ENCODE data around the gene RASAL1. TPM values are rescaled to one million over a fixed set of nuclear protein-coding genes. Genes with fewer than 3 reads are reported as not detected.

RASAL1 gene
- total and polyA plus RNA-seq, 2 experiments from 2014 or later: 2.7 to 8.2 TPM

DNA sequence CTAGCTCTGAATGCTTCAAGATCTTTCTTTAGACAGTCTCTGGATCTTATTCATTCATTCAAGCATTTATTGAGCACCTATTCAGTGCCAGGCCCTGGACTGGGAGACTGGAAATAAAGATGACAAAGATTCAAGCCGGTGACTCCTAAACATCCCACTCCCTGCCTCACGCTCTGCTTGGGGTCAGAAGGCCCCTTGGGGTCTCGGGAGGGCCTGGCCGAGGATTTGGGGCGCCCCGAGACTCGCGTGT, 79.3 kb downstream of the RASAL1 start:
- H3K4me3 Mint-ChIP-seq: peak overlapping the region; percentile 71
- Histone ChIP-seq H3K4me1 (ENCODE audit: insufficient read depth) (no peaks in the 10 kb centered on the region), H3K27me3 (ENCODE audit: insufficient read depth) (peaks cover 25% of the 10 kb centered on the region), H2AFZ (peak overlapping the region; percentile 80), H3K9me2 (ENCODE audit: insufficient read depth) (no peaks in the 10 kb centered on the region), H3K4me3 (peak overlapping the region; percentile 69), H4K20me1 (replicated peaks; ENCODE audit: insufficient read depth) (no peaks in the 10 kb centered on the region), H3K27ac (ENCODE audit: low read depth) (no peak overlapping the region), H3F3A (replicated peaks; ENCODE audit: low read depth) (0 out of 2 replicates have a peak, but pooled peaks cover 5% of the 10 kb centered on the region), H3K36me3 (ENCODE audit: insufficient read depth) (no peaks in the 10 kb centered on the region), H3K79me2 (replicated peaks; ENCODE audit: insufficient read depth) (no peaks in the 10 kb centered on the region), H3K4me2 (peak overlapping the region; percentile 83)
- H3K36me3 Mint-ChIP-seq (ENCODE audit: low read depth): no peaks in the 10 kb centered on the region
- H3K9me3 Mint-ChIP-seq: no peaks in the 10 kb centered on the region
- DNase-seq (ENCODE audit: low spot score): no peak
- H3K4me1 Mint-ChIP-seq: peaks cover 3% of the 10 kb centered on the region; the same call in 1 of the 3 replicates
- H3K27ac Mint-ChIP-seq: no peak overlapping the region
- ATAC-seq: no peak
- peaks cover 21% of the 10 kb centered on the region for H3K27me3 Mint-ChIP-seq (ENCODE audit: insufficient read depth, low read depth, poor library complexity)
- TF ChIP-seq EZH2phosphoT487 (IDR thresholded peaks at IDR 0.05; ENCODE audit: unreplicated experiment) (no peak), CTCF (conservative IDR thresholded peaks at IDR 0.05; ENCODE audit: low read depth in 2 of 2) (no peak), EZH2 (IDR thresholded peaks at IDR 0.05; ENCODE audit: low read depth, unreplicated experiment) (no peak), STAT1 (IDR thresholded peaks at IDR 0.05; ENCODE audit: unreplicated experiment) (no peak), JUNB (IDR thresholded peaks at IDR 0.05; ENCODE audit: unreplicated experiment) (no peak), POLR2AphosphoS5 (IDR thresholded peaks at IDR 0.05; ENCODE audit: low read depth) (no peak)

DNA sequence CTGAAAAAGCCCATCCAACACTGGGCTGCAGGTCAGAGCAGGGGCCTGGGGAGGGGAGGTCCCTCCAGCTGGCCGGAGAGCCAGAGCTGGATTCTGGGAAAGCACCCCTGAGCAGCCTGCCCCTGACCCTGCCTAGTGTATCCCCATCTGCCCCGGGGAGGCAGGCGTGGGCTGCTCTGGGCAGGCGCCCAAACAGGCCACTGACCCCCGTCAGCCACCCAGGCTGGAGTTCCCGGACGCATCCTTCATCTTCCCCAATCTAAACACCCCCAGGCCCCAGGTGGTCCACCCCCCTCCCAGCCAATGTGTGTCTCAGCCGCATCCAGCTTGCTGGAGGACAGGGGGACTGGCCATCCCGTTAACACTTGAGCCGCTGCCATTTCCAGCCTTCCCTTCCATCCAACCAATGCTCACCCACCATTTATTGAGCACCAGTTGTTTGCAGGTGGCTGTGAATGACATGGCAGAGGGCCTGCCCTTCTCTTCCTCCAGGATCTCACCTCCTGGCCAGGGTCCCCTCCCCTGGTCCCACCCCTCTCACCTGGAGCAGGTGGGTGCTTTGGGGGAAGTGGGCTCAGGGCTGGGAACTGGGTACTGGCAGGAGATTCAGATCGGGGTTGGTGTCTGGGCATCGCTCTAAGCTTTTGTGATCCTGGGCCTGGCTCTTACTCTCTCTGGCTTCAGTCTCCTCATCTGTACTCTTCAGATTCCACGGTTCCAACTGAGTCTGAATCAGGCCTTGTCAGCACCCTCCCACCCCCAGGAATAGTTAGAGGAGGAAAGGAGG, 79.8 kb downstream of the RASAL1 start:
- Mint-ChIP-seq H3K4me1 (peaks cover 3% of the 10 kb centered on the region; the same call in 1 of the 3 replicates), H3K9me3 (no peaks in the 10 kb centered on the region), H3K4me3 (peak overlapping the region; percentile 71), H3K27ac (no peak overlapping the region), H3K36me3 (ENCODE audit: low read depth) (no peaks in the 10 kb centered on the region), H3K27me3 (ENCODE audit: insufficient read depth, low read depth, poor library complexity) (peaks cover 19% of the 10 kb centered on the region)
- Histone ChIP-seq H3K79me2 (replicated peaks; ENCODE audit: insufficient read depth) (no peaks in the 10 kb centered on the region), H3K4me2 (peak overlapping the region; percentile 83; the same call in 1 of the 2 replicates), H3K4me1 (ENCODE audit: insufficient read depth) (no peaks in the 10 kb centered on the region), H3K27ac (ENCODE audit: low read depth) (no peak overlapping the region), H2AFZ (peak overlapping the region; percentile 80; the same call in 1 of the 2 replicates), H3K27me3 (ENCODE audit: insufficient read depth) (peaks cover 25% of the 10 kb centered on the region), H3F3A (replicated peaks; ENCODE audit: low read depth) (0 out of 2 replicates have a peak, but pooled peaks cover 5% of the 10 kb centered on the region), H4K20me1 (replicated peaks; ENCODE audit: insufficient read depth) (no peaks in the 10 kb centered on the region), H3K4me3 (peak overlapping the region; percentile 69), H3K36me3 (ENCODE audit: insufficient read depth) (no peaks in the 10 kb centered on the region), H3K9me2 (ENCODE audit: insufficient read depth) (no peaks in the 10 kb centered on the region)
- no peak for DNase-seq (ENCODE audit: low spot score)
- no peak; the same call in 2 of the 3 replicates for ATAC-seq
- TF ChIP-seq CTCF (conservative IDR thresholded peaks at IDR 0.05; ENCODE audit: low read depth in 2 of 2): no peak
- no peak for TF ChIP-seq ZNF114 (CRISPR knock-in tag; IDR thresholded peaks at IDR 0.05)
- TF ChIP-seq ZNF331 (CRISPR knock-in tag; IDR thresholded peaks at IDR 0.05; ENCODE audit: low read depth): no peak
- no peak for TF ChIP-seq ETS1 (IDR thresholded peaks at IDR 0.05)
- no peak for TF ChIP-seq STAT1 (IDR thresholded peaks at IDR 0.05; ENCODE audit: unreplicated experiment)

All from GM23338 (cell line).